Kidney epithelial cell (primary cell): Measurements from ENCODE around the gene DENND10. TPM values are rescaled to one million over a fixed set of nuclear protein-coding genes. Genes with fewer than 3 reads are reported as not detected.

Source experiments
- DNase-seq: peaks from one replicate; pipeline ENCODE4 v3.0.0-alpha.2; 2010; ENCODE audit warnings: low read depth
- H3K27me3 ChIP-seq: 2 replicates; pipeline ENCODE4 v1.6.0; 2011; ENCODE audit warnings: low read length; ENCODE audit not compliant: control insufficient read depth, insufficient read depth
- H3K36me3 ChIP-seq: 2 replicates; pipeline ENCODE4 v1.5.1; 2011; ENCODE audit warnings: low read length; ENCODE audit not compliant: control insufficient read depth, insufficient read depth
- H3K4me3 ChIP-seq: 2 replicates; pipeline ENCODE4 v1.5.1; 2011; ENCODE audit warnings: low read depth, mild to moderate bottlenecking, control low read depth, low read length
- total RNA-seq: library from RNA; depleted of rRNA; stranded (reverse); fragments of >200 nt; gene quantifications from 2 replicates; pipeline ENCODE4 v1.2.3, GENCODE V29; 2015
- TF ChIP-seq, protein P1 (sequence below): IDR thresholded peaks from 2 replicates; pipeline ENCODE4 v1.5.1; 2011; ENCODE audit warnings: mild to moderate bottlenecking, moderate library complexity, low read length, control low read depth, inconsistent platforms; ENCODE audit not compliant: insufficient read depth, poor library complexity, severe bottlenecking

Gene DENND10
- total RNA-seq, 1 donor from 2014 or later = 78.7 TPM

GRCh38 chr10:119113751-119114732, 10.1 kb downstream of the DENND10 start:
- TF ChIP-seq, protein P1, sequence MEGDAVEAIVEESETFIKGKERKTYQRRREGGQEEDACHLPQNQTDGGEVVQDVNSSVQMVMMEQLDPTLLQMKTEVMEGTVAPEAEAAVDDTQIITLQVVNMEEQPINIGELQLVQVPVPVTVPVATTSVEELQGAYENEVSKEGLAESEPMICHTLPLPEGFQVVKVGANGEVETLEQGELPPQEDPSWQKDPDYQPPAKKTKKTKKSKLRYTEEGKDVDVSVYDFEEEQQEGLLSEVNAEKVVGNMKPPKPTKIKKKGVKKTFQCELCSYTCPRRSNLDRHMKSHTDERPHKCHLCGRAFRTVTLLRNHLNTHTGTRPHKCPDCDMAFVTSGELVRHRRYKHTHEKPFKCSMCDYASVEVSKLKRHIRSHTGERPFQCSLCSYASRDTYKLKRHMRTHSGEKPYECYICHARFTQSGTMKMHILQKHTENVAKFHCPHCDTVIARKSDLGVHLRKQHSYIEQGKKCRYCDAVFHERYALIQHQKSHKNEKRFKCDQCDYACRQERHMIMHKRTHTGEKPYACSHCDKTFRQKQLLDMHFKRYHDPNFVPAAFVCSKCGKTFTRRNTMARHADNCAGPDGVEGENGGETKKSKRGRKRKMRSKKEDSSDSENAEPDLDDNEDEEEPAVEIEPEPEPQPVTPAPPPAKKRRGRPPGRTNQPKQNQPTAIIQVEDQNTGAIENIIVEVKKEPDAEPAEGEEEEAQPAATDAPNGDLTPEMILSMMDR = no peak
- peaks cover 3% of the 10 kb centered on the region for H3K36me3 ChIP-seq
- no peak overlapping the region for H3K4me3 ChIP-seq
- H3K27me3 ChIP-seq = no peaks in the 10 kb centered on the region
- no peak for DNase-seq

- TF ChIP-seq, protein P1 = no peak
- no peaks in the 10 kb centered on the region for H3K27me3 ChIP-seq
- no peak for DNase-seq
- H3K36me3 ChIP-seq = peaks cover 3% of the 10 kb centered on the region
- H3K4me3 ChIP-seq = no peak overlapping the region
Measured at GRCh38 chr10:119115926-119116325, 12.0 kb downstream of the DENND10 start.

GRCh38 chr10:119116326-119116951, 12.5 kb downstream of the DENND10 start:
- TF ChIP-seq, protein P1 = no peak
- DNase-seq = no peak
- H3K36me3 ChIP-seq = peaks cover 3% of the 10 kb centered on the region
- H3K4me3 ChIP-seq = no peak overlapping the region
- H3K27me3 ChIP-seq = no peaks in the 10 kb centered on the region

DNA sequence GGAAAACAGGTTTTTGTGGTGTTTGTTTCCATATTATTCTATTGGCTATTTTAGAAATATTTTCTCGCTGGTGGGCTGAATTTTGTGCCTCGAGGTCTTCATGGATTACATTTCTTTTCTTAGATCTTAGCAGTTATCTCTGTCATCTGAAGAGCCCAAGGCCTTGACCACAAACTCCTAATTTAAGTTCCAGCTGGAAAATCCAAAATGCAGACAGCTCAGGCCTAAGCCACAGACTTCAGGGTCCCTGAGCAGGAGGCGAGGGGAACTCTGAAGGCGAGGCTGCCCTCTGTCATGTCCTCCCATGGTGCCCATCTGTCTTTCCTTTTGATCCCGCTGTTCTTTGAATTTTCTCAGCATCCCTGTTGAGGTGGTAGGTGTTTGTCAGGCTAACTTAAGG, 14.3 kb downstream of the DENND10 start:
- TF ChIP-seq, protein P1 = no peak

DNA sequence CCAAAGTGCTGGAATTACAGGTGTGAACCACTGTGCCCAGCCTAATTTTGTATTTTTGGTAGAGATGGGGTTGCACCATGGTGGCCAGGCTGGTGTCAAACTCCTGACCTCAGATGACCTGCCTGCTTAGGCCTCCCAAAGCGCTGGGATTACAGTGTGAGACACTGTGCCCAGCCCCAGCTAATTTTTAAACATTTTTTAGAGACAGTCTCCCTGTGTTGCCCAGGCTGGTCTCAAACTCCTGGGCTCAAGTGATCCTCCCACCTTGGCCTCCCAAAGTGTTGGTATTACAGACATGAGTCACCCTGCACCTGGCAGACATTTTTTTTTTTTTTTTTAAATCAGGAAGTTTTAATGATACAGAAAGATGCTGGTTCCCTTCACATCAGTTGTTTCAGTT, 15.5 kb downstream of the DENND10 start:
- Histone ChIP-seq H3K4me3 (no peak overlapping the region), H3K27me3 (no peaks in the 10 kb centered on the region), H3K36me3 (no peaks in the 10 kb centered on the region)
- TF ChIP-seq, protein P1 = no peak
- DNase-seq = no peak

More for the DNA sequence above, 14.3 kb downstream of the DENND10 start:
- Histone ChIP-seq H3K4me3 (no peak overlapping the region), H3K36me3 (peaks cover 3% of the 10 kb centered on the region), H3K27me3 (no peaks in the 10 kb centered on the region)
- no peak for DNase-seq
